ENCODE data around the gene TEX19. TPM values are rescaled to one million over a fixed set of nuclear protein-coding genes. Genes with fewer than 3 reads are reported as not detected.

Gene TEX19
- total and polyA plus RNA-seq, 10 of the 15 experiments (the other 5 are each of a cell fraction or from before 2014, with no cell fraction given) = 0.03 to 0.32 (median 0.13) TPM; not detected in 3

- Histone ChIP-seq H3K4me2 (ENCODE audit: control insufficient read depth, insufficient read depth) (no peak overlapping the region), H3K9me3 (replicated peaks; ENCODE audit: control insufficient read depth, insufficient read depth, low read length) (no peaks in the 10 kb centered on the region), H2AFZ (ENCODE audit: control insufficient read depth, low read depth, low read length) (no peak overlapping the region), H4K20me1 (ENCODE audit: control insufficient read depth, insufficient read depth) (no peaks in the 10 kb centered on the region), H3K27ac (ENCODE audit: control insufficient read depth, insufficient read depth) (no peak overlapping the region), H3K79me2 (ENCODE audit: control insufficient read depth, insufficient read depth, low read length) (no peaks in the 10 kb centered on the region), H3K27me3 (replicated peaks in 1 of 2; ENCODE audit: control insufficient read depth in 2 of 2, insufficient read depth in 2 of 2, low read length in 1 of 2) (no peaks in the 10 kb centered on the region), H3K9ac (ENCODE audit: control insufficient read depth, insufficient read depth, low read length) (no peak overlapping the region), H3K4me3 (no peak overlapping the region), H3K36me3 (ENCODE audit: control insufficient read depth in 2 of 2, insufficient read depth in 2 of 2, low read length in 1 of 2) (peaks cover 2 to 9% of the 10 kb centered on the region in 2 experiments; a peak in 3 of 4 replicates), H3K4me1 (ENCODE audit: control insufficient read depth, insufficient read depth, low read length) (peaks cover 6% of the 10 kb centered on the region; the same call in 1 of the 2 replicates)
- ChIA-PET CTCF (interaction anchor here (0.8 to 1.5 kb wide), 4 partner anchors 26 to 361 kb away, joined by 3 to 4 read pairs (median 3); partner anchors contain the start of gene DCXR), POLR2A (no interaction called here), SMC1A (ENCODE audit: uncharacterized antibody, unreplicated experiment) (interaction anchor here (1.1 to 1.7 kb wide), 2 partner anchors 37 to 46 kb away, joined by 3 to 5 read pairs; no protein-coding TSS in a partner anchor), RAD21 (ENCODE audit: unreplicated experiment) (no interaction called here)
- no peak for ATAC-seq
- WGBS (ENCODE audit: insufficient coverage, insufficient replicate concordance, low lambda C conversion rate, missing lambda C conversion rate) = 98% methylated on average over 13 of the region's 13 CpGs
- in situ Hi-C loops (cut with MboI) (no loop called here), intact Hi-C loops (cut with micrococcal nuclease; ENCODE audit: unreplicated experiment) (no loop called here)
- no peak for TF ChIP-seq SUZ12 (IDR thresholded peaks at IDR 0.05; ENCODE audit: unreplicated experiment)
- no peak for TF ChIP-seq PAX8 (IDR thresholded peaks at IDR 0.05)
- no peak for TF ChIP-seq ZNF207 (IDR thresholded peaks at IDR 0.05; ENCODE audit: borderline replicate concordance)
- TF ChIP-seq DPF2 (IDR thresholded peaks at IDR 0.05) = no peak
- TF ChIP-seq SMAD5 (IDR thresholded peaks at IDR 0.05; ENCODE audit: low read depth) = no peak
- TF ChIP-seq CREB1 (IDR thresholded peaks at IDR 0.05; ENCODE audit: low read depth) = no peak
- no peak for TF ChIP-seq CHD2 (IDR thresholded peaks at IDR 0.05; ENCODE audit: borderline replicate concordance, low read depth, low read length)
- TF ChIP-seq SP1 (IDR thresholded peaks at IDR 0.05; ENCODE audit: low read depth, low read length) = no peak
- no peak for TF ChIP-seq ASH2L (IDR thresholded peaks at IDR 0.05; ENCODE audit: borderline replicate concordance, low read depth)
- TF ChIP-seq PBX3 (IDR thresholded peaks at IDR 0.05; ENCODE audit: insufficient replicate concordance, low read depth, low read length) = no peak
- BruUV-seq (replicated peaks) = no TSS peak
- no peak for FAIRE-seq
- no peak for DNase-seq (ENCODE audit: low read depth, low spot score)
Observed at GRCh38 chr17:82399041-82399441, 40.0 kb downstream of the TEX19 start.
